ENCODE results near the gene RUVBL2. TPM values are rescaled to one million over a fixed set of nuclear protein-coding genes. Genes with fewer than 3 reads are reported as not detected.
"Not testable (repeated sequence)": the region's sequence is repeated elsewhere in the genome, so short reads cannot be mapped to it uniquely, and the experiment has no call there.

Gene RUVBL2
- total RNA-seq, 2 experiments from 2014 or later, result 187 to 189 TPM

- Mint-ChIP-seq H3K9me3 (no peaks in the 10 kb centered on the region), H3K27ac (no peak within 1 kb of the TSS)
Observed at GRCh38 chr19:49017041-49017665, 23.5 kb downstream of the RUVBL2 start, which contains the start of gene LHB. Gene LHB, minus strand, starts transcription at chr19:49017091. Its CDS starts 10 bp downstream, at chr19:49017081.

GRCh38 chr19:49017666-49018351 is 24.1 kb downstream of the RUVBL2 start:
- peaks cover 19% of the 10 kb centered on the region for H3K27me3 Mint-ChIP-seq
- DNase-seq, result peak; percentile 76
- no peaks in the 10 kb centered on the region for H3K9me3 Mint-ChIP-seq
- peaks cover 19% of the 10 kb centered on the region for H3K4me1 Mint-ChIP-seq
- H3K36me3 Mint-ChIP-seq, result peaks cover 3% of the 10 kb centered on the region
- H3K27ac Mint-ChIP-seq, result no peak overlapping the region
- H3K4me3 Mint-ChIP-seq, result peak overlapping the region; percentile 13

More at GRCh38 chr19:49017041-49017665, 23.5 kb downstream of the RUVBL2 start, which contains the start of gene LHB:
- peak within 1 kb of the TSS; percentile 13 for H3K4me3 Mint-ChIP-seq
- H3K27me3 Mint-ChIP-seq, result peaks cover 19% of the 10 kb centered on the region
- peaks cover 19% of the 10 kb centered on the region for H3K4me1 Mint-ChIP-seq
- no peak for DNase-seq
- peaks cover 5% of the 10 kb centered on the region for H3K36me3 Mint-ChIP-seq

GRCh38 chr19:49018388-49019241 is 24.9 kb downstream of the RUVBL2 start:
- peaks cover 19% of the 10 kb centered on the region for H3K4me1 Mint-ChIP-seq
- peak; percentile 23 for DNase-seq
- H3K4me3 Mint-ChIP-seq, result peak overlapping the region; percentile 74
- peaks cover 19% of the 10 kb centered on the region for H3K27me3 Mint-ChIP-seq
- not testable (repeated sequence) for H3K27ac Mint-ChIP-seq, H3K9me3 Mint-ChIP-seq, H3K36me3 Mint-ChIP-seq

DNA sequence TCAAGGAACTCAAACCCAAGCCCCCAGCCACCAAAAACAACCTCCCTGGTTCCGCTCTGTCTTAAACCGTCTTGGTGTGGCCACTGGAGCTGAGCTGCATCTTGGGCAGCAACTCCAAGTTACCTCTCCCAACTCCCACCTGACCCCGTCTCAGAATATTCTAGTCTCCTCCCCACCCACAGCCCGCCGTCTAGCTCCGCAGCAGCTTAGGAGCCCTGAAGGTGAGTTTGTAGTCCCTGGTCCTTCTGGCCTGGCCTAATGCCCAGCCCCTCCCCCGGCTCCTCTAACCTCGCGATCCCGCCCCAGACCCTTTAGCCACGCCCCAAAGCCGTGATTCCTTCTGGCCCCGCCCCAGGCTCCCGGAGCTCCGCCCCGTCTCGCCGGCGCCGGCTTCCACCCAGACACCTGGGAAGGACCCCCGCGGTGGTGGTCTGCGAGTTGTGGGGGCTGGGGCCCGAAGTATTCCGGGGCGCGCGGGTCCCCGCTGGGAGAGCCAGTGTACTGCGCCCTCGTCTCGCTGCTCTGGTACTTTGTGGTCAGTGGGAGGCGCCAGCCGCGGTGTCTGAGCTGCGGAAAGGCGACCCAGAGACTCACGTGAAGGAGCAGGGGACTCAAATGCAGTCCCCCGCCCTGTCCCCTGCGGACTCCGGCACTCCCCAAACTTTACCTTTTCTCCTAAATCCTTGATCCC is 25.7 kb downstream of the RUVBL2 start:
- H3K9me3 Mint-ChIP-seq, result no peaks in the 10 kb centered on the region
- peaks cover 19% of the 10 kb centered on the region for H3K4me1 Mint-ChIP-seq
- peak overlapping the region; percentile 74 for H3K4me3 Mint-ChIP-seq
- H3K27ac Mint-ChIP-seq, result no peak overlapping the region
- peaks cover 19% of the 10 kb centered on the region for H3K27me3 Mint-ChIP-seq
- H3K36me3 Mint-ChIP-seq, result no peaks in the 10 kb centered on the region
- DNase-seq, result peak; percentile 58

- Mint-ChIP-seq H3K27me3 (peaks cover 19% of the 10 kb centered on the region), H3K4me3 (no peak overlapping the region), H3K4me1 (peaks cover 19% of the 10 kb centered on the region), H3K27ac (no peak overlapping the region), H3K9me3 (no peaks in the 10 kb centered on the region), H3K36me3 (no peaks in the 10 kb centered on the region)
- DNase-seq, result no peak
Observed at GRCh38 chr19:49020342-49020741, 26.7 kb downstream of the RUVBL2 start.

DNA sequence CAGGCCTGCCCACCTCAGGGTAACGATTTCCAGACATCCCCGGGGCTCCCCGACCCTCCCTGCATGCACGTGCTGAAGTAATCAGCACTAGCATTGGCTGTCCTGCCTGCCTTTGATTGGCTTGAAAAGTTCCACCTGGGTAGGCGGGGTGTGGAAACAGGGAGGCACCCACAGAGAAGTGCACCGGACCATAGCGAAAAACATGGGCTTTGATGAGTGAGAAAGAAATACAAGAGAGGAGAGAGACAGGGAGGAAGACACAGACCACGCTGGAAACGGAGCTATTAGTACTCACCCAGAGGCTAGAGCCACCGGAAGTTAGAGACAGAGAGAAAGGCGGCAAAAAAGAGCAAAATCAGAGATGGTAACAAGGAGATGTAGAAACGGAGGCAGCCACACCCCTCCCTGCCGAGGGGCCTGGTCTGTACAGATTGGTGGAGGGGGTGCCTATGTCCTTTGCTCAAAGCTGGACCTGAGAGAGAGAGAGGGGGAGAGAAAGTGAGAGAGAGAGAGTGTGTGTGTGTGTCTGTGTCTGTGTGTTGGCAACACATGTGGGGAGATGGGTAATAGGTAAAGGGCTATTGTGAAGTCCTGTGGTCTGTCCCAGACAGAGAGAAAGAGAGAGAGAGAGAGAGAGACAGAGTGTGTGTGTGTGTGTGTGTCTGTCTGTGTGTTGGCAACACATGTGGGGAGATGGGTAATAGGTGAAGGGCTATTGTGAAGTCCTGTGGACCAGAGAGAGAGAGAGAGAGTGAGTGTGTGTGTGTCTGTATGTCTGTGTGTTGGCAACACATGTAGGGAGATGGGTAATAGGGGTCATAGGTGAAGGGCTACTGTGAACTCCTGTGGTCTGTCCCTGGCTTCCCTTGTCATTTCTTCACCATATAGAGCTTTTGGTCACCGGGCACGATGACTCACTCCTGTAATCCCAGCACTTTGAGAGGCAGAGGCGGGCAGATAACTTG is 27.5 kb downstream of the RUVBL2 start:
- Mint-ChIP-seq H3K4me3 (no peak overlapping the region), H3K27ac (peak overlapping the region; percentile 12), H3K36me3 (no peaks in the 10 kb centered on the region), H3K27me3 (peaks cover 19% of the 10 kb centered on the region), H3K4me1 (peaks cover 19% of the 10 kb centered on the region), H3K9me3 (no peaks in the 10 kb centered on the region)
- DNase-seq, result peak; percentile 17

- H3K27ac Mint-ChIP-seq, result no peak overlapping the region
- H3K27me3 Mint-ChIP-seq, result peaks cover 19% of the 10 kb centered on the region
- H3K36me3 Mint-ChIP-seq, result no peaks in the 10 kb centered on the region
- DNase-seq, result no peak
- H3K4me1 Mint-ChIP-seq, result peaks cover 19% of the 10 kb centered on the region
- H3K9me3 Mint-ChIP-seq, result no peaks in the 10 kb centered on the region
- H3K4me3 Mint-ChIP-seq, result no peak overlapping the region
Observed at GRCh38 chr19:49022116-49022515, 28.4 kb downstream of the RUVBL2 start.

DNA sequence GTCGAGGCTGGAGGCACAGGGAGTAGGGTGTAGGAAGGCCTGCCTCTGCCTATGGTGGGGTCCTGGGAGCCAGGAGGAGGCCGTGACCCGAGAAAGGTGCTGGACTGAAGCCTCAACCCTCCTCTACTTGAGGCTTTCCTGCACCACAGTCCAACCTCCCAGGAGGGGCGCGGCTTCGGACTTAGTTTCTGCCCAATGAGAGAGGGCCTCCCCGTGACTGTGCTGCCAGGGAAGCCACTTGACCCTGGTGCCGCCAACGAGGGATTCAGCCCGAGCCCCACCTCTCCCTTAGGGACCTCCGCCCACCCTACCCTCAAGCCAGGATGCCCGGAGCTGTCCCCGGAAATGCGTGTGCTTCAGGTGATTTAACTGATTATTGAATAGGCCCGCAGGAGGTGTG is 30.5 kb downstream of the RUVBL2 start, which contains the start of gene CGB3:
Gene CGB3 (minus strand): TSS at position 101 of the 400 bp plus-strand sequence. CDS start 362 bp downstream, outside the sequence.
- not testable (repeated sequence) for H3K4me1 Mint-ChIP-seq, H3K4me3 Mint-ChIP-seq, H3K9me3 Mint-ChIP-seq, H3K36me3 Mint-ChIP-seq, H3K27ac Mint-ChIP-seq, DNase-seq
- peaks cover 11% of the 10 kb centered on the region for H3K27me3 Mint-ChIP-seq

GRCh38 chr19:49025088-49025487 is 31.4 kb downstream of the RUVBL2 start:
- H3K9me3 Mint-ChIP-seq, result not testable (repeated sequence)

DNA sequence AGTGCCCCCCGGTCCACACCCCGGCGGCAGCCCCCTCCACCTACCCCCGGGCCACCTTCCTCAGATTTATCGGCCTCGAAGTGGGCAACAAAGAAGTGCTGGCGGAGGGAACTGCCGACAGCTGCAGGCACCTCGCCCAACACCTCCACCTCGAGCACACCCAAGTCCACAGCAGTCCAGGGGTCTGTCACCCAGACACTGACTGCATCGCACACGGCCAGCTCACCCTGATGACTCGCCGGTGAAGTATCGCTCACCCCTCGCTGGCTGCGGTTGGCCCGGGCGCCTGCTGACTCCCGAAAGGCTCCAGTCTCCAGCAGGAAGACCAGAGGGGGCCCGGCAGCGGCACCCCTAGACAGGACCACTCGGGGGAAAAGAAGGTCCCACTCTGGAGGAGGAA is 31.9 kb downstream of the RUVBL2 start:
- H3K9me3 Mint-ChIP-seq, H3K4me1 Mint-ChIP-seq, H3K36me3 Mint-ChIP-seq, DNase-seq, H3K4me3 Mint-ChIP-seq, H3K27me3 Mint-ChIP-seq, H3K27ac Mint-ChIP-seq: not testable (repeated sequence)

More at GRCh38 chr19:49025088-49025487, 31.4 kb downstream of the RUVBL2 start:
- not testable (repeated sequence) for DNase-seq, H3K36me3 Mint-ChIP-seq, H3K4me3 Mint-ChIP-seq, H3K27ac Mint-ChIP-seq, H3K4me1 Mint-ChIP-seq, H3K27me3 Mint-ChIP-seq

GRCh38 chr19:49028686-49029085 is 35.0 kb downstream of the RUVBL2 start:
- not testable (repeated sequence) for H3K27me3 Mint-ChIP-seq, DNase-seq, H3K4me3 Mint-ChIP-seq, H3K9me3 Mint-ChIP-seq, H3K36me3 Mint-ChIP-seq, H3K27ac Mint-ChIP-seq, H3K4me1 Mint-ChIP-seq

GRCh38 chr19:49029749-49030148 is 36.1 kb downstream of the RUVBL2 start:
- H3K4me1 Mint-ChIP-seq, DNase-seq, H3K36me3 Mint-ChIP-seq, H3K9me3 Mint-ChIP-seq, H3K27ac Mint-ChIP-seq, H3K4me3 Mint-ChIP-seq, H3K27me3 Mint-ChIP-seq: not testable (repeated sequence)

DNA sequence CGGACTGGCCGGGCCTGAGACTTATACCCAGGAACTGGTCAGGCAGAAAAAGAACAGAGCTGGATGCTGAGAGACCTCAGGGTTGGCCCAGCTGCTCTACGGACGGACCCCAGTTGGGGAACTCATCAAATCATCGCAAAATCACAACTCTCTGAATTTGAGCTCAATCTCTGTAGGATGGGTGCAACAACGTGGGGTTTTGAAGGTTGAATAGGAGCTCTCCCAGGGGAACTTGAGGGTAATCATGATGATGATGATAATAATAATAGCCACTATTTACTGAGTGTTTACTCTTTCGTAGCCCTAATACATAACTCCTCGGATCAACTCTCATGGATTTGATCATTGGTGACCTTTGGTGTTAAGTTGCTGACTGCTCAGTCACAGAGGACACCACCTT is 36.6 kb downstream of the RUVBL2 start:
- not testable (repeated sequence) for H3K27ac Mint-ChIP-seq, H3K9me3 Mint-ChIP-seq, DNase-seq, H3K4me1 Mint-ChIP-seq, H3K27me3 Mint-ChIP-seq, H3K4me3 Mint-ChIP-seq, H3K36me3 Mint-ChIP-seq
